Liver (tissue), 3 donors: ENCODE measurements around the gene GNAT2.

Experiments
- FOXA1 ChIP-seq: IDR thresholded peaks from 2 replicates; pipeline ENCODE4 v1.6.1; 2016; ENCODE audit warnings: antibody characterized with exemption
- HNF4A ChIP-seq, 2 donors: conservative IDR thresholded peaks; 2 replicates each; pipeline ENCODE4 v1.6.1; 2016; ENCODE audit warnings: antibody characterized with exemption in 2 of 2, mild to moderate bottlenecking in 2 of 2
- JUND ChIP-seq, 2 donors: IDR thresholded peaks; 2 replicates each; pipeline ENCODE4 v1.6.1; 2016; ENCODE audit warnings: antibody characterized with exemption in 2 of 2
- NR2F2 ChIP-seq: IDR thresholded peaks from 2 replicates; pipeline ENCODE4 v1.6.1; 2016; ENCODE audit warnings: antibody characterized with exemption
- RAD21 ChIP-seq, 2 donors: IDR thresholded peaks; 2 replicates each; pipeline ENCODE4 v1.6.1; 2016; ENCODE audit warnings: antibody characterized with exemption in 2 of 2, mild to moderate bottlenecking in 2 of 2
- RXRA ChIP-seq, 2 donors: IDR thresholded peaks; 2 replicates each; pipeline ENCODE4 v1.6.1; 2017 to 2018; ENCODE audit warnings: antibody characterized with exemption in 2 of 2, mild to moderate bottlenecking in 1 of 2
- SP1 ChIP-seq: IDR thresholded peaks from 2 replicates; pipeline ENCODE4 v1.6.1; 2018; ENCODE audit warnings: antibody characterized with exemption, mild to moderate bottlenecking
- TAF1 ChIP-seq: conservative IDR thresholded peaks from 2 replicates; pipeline ENCODE4 v1.6.1; 2016; ENCODE audit warnings: antibody characterized with exemption, mild to moderate bottlenecking
- YY1 ChIP-seq: IDR thresholded peaks from 2 replicates; pipeline ENCODE4 v1.6.1; 2016; ENCODE audit warnings: antibody characterized with exemption, mild to moderate bottlenecking
- TF ChIP-seq, protein P1 (sequence below): fragments of 150-350 bp; IDR thresholded peaks from 2 replicates; pipeline ENCODE4 v1.5.1; 2017; ENCODE audit warnings: improper control_type of control experiment, low read depth, low read length; ENCODE audit not compliant: missing input control
- TF ChIP-seq, protein P2 (sequence below): IDR thresholded peaks from 2 replicates; pipeline ENCODE4 v1.6.1; 2016; ENCODE audit warnings: antibody characterized with exemption
- TF ChIP-seq, protein P3 (sequence below): IDR thresholded peaks from 2 replicates; pipeline ENCODE4 v1.6.1; 2016; ENCODE audit warnings: antibody characterized with exemption, mild to moderate bottlenecking
- TF ChIP-seq, protein P4 (sequence below): IDR thresholded peaks from 2 replicates; pipeline ENCODE4 v1.6.1; 2016; ENCODE audit warnings: antibody characterized with exemption
- TF ChIP-seq, protein P5 (sequence below): IDR thresholded peaks from 2 replicates; pipeline ENCODE4 v1.6.1; 2016; ENCODE audit warnings: antibody characterized with exemption
- donor health status: healthy.
- donor health status: healthy.

DNA sequence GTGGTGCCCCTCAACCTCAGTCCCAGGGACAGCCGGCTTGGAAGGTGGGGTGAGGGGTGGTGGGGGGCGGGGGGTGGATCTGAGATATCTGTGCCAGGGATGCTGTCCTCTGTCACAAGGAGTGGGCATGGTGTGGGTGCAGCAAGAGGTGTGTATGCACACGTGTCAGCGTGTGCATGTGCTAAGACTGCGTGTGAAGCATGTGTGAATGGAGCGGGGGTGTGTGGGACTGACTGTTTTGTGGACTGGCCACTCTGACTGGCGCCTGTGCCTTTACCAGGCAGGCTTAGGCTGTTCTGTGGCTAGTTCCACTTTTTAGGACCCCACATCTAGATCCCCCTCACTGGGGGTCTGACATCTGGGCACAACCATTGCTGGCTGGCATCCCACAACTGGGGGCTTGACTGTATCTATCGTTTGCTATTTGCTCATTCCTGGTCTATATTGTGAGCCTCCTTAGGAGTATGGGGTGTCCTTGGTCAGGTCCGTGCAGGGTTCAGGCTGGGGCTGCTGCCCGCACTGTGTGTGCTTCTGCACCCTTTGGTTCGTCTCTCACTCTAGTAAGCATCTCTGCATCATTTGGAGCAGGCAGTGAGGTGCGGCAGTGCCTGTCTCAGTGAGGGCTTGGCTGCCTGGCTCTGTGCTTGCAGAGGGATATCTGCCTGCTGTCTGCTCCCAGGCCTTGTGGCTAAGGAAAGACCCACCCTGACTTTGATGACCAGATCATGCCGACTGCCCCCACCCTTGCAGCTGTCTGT, 2.1 kb upstream of the GNAT2 start:
- TF ChIP-seq, protein P1, sequence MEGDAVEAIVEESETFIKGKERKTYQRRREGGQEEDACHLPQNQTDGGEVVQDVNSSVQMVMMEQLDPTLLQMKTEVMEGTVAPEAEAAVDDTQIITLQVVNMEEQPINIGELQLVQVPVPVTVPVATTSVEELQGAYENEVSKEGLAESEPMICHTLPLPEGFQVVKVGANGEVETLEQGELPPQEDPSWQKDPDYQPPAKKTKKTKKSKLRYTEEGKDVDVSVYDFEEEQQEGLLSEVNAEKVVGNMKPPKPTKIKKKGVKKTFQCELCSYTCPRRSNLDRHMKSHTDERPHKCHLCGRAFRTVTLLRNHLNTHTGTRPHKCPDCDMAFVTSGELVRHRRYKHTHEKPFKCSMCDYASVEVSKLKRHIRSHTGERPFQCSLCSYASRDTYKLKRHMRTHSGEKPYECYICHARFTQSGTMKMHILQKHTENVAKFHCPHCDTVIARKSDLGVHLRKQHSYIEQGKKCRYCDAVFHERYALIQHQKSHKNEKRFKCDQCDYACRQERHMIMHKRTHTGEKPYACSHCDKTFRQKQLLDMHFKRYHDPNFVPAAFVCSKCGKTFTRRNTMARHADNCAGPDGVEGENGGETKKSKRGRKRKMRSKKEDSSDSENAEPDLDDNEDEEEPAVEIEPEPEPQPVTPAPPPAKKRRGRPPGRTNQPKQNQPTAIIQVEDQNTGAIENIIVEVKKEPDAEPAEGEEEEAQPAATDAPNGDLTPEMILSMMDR: no peak
- TF ChIP-seq TAF1 (no peak), RAD21 (IDR thresholded peaks at IDR 0.05) (no peak), YY1 (no peak), SP1 (no peak), JUND (IDR thresholded peaks at IDR 0.05) (no peak), FOXA1 (no peak), HNF4A (conservative IDR thresholded peaks at IDR 0.05) (no peak), NR2F2 (no peak), RXRA (IDR thresholded peaks at IDR 0.05) (no peak)
- TF ChIP-seq, protein P2, sequence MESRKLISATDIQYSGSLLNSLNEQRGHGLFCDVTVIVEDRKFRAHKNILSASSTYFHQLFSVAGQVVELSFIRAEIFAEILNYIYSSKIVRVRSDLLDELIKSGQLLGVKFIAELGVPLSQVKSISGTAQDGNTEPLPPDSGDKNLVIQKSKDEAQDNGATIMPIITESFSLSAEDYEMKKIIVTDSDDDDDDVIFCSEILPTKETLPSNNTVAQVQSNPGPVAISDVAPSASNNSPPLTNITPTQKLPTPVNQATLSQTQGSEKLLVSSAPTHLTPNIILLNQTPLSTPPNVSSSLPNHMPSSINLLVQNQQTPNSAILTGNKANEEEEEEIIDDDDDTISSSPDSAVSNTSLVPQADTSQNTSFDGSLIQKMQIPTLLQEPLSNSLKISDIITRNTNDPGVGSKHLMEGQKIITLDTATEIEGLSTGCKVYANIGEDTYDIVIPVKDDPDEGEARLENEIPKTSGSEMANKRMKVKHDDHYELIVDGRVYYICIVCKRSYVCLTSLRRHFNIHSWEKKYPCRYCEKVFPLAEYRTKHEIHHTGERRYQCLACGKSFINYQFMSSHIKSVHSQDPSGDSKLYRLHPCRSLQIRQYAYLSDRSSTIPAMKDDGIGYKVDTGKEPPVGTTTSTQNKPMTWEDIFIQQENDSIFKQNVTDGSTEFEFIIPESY: no peak
- TF ChIP-seq, protein P3, sequence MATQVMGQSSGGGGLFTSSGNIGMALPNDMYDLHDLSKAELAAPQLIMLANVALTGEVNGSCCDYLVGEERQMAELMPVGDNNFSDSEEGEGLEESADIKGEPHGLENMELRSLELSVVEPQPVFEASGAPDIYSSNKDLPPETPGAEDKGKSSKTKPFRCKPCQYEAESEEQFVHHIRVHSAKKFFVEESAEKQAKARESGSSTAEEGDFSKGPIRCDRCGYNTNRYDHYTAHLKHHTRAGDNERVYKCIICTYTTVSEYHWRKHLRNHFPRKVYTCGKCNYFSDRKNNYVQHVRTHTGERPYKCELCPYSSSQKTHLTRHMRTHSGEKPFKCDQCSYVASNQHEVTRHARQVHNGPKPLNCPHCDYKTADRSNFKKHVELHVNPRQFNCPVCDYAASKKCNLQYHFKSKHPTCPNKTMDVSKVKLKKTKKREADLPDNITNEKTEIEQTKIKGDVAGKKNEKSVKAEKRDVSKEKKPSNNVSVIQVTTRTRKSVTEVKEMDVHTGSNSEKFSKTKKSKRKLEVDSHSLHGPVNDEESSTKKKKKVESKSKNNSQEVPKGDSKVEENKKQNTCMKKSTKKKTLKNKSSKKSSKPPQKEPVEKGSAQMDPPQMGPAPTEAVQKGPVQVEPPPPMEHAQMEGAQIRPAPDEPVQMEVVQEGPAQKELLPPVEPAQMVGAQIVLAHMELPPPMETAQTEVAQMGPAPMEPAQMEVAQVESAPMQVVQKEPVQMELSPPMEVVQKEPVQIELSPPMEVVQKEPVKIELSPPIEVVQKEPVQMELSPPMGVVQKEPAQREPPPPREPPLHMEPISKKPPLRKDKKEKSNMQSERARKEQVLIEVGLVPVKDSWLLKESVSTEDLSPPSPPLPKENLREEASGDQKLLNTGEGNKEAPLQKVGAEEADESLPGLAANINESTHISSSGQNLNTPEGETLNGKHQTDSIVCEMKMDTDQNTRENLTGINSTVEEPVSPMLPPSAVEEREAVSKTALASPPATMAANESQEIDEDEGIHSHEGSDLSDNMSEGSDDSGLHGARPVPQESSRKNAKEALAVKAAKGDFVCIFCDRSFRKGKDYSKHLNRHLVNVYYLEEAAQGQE: no peak
- TF ChIP-seq, protein P4, sequence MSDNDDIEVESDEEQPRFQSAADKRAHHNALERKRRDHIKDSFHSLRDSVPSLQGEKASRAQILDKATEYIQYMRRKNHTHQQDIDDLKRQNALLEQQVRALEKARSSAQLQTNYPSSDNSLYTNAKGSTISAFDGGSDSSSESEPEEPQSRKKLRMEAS: no peak
- TF ChIP-seq, protein P5, sequence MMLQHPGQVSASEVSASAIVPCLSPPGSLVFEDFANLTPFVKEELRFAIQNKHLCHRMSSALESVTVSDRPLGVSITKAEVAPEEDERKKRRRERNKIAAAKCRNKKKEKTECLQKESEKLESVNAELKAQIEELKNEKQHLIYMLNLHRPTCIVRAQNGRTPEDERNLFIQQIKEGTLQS: no peak
